Stimulated activated CD4-positive, alpha-beta T cell treated with anti-CD3 and anti-CD28 coated beads, TNF-alpha, amount 100 ng/mL, for 4 hours (primary cell): ENCODE measurements around the gene PRKCE.
"Not testable (repeated sequence)": the region's sequence is repeated elsewhere in the genome, so short reads cannot be mapped to it uniquely, and the experiment has no call there.

ENCODE experiments used
- DNase-seq, 3 experiments: peaks; one replicate each; pipeline ENCODE4 v3.0.0-alpha.2; 2020; ENCODE audit warnings: low read depth in 3 of 3

The PRKCE gene

GRCh38 chr2:45698554-45698953 lies 47.1 kb downstream of the PRKCE start:
- no peak for DNase-seq

GRCh38 chr2:45699032-45699658 lies 47.7 kb downstream of the PRKCE start:
- DNase-seq: no peak

GRCh38 chr2:45700407-45701013 lies 49.0 kb downstream of the PRKCE start:
- DNase-seq: no peak

GRCh38 chr2:45705233-45705632 lies 53.8 kb downstream of the PRKCE start:
- DNase-seq: no peak

- DNase-seq: no peak
Measured at GRCh38 chr2:45706033-45706432, 54.6 kb downstream of the PRKCE start.

- no peak for DNase-seq
Measured at GRCh38 chr2:45707006-45707405, 55.5 kb downstream of the PRKCE start.

GRCh38 chr2:45707661-45708060 lies 56.2 kb downstream of the PRKCE start:
- no peak for DNase-seq

GRCh38 chr2:45708501-45708900 lies 57.0 kb downstream of the PRKCE start:
- DNase-seq: no peak

GRCh38 chr2:45709137-45709536 lies 57.7 kb downstream of the PRKCE start:
- DNase-seq: no peak

GRCh38 chr2:45710468-45710867 lies 59.0 kb downstream of the PRKCE start:
- DNase-seq: no peak

GRCh38 chr2:45711224-45711623 lies 59.7 kb downstream of the PRKCE start:
- DNase-seq: no peak

- no peak for DNase-seq
Measured at GRCh38 chr2:45712570-45712969, 61.1 kb downstream of the PRKCE start.

- no peak for DNase-seq
Measured at GRCh38 chr2:45713136-45713535, 61.7 kb downstream of the PRKCE start.

GRCh38 chr2:45713591-45713990 lies 62.1 kb downstream of the PRKCE start:
- DNase-seq: no peak

GRCh38 chr2:45714679-45715078 lies 63.2 kb downstream of the PRKCE start:
- no peak for DNase-seq

GRCh38 chr2:45715601-45716379 lies 64.3 kb downstream of the PRKCE start:
- DNase-seq: no peak

GRCh38 chr2:45716432-45716831 lies 65.0 kb downstream of the PRKCE start:
- not testable (repeated sequence) for DNase-seq

- no peak for DNase-seq
Measured at GRCh38 chr2:45716915-45717314, 65.4 kb downstream of the PRKCE start.

GRCh38 chr2:45720210-45720609 lies 68.7 kb downstream of the PRKCE start:
- DNase-seq: no peak

GRCh38 chr2:45721150-45721549 lies 69.7 kb downstream of the PRKCE start:
- no peak for DNase-seq

- no peak for DNase-seq
Measured at GRCh38 chr2:45722477-45722876, 71.0 kb downstream of the PRKCE start.

- no peak for DNase-seq
Measured at GRCh38 chr2:45723857-45724256, 72.4 kb downstream of the PRKCE start.

GRCh38 chr2:45724335-45724734 lies 72.9 kb downstream of the PRKCE start:
- no peak for DNase-seq
